Gastroesophageal sphincter (tissue), 4 donors: ENCODE results near the gene ARL13B. TPM values are rescaled to one million over a fixed set of nuclear protein-coding genes. Genes with fewer than 3 reads are reported as not detected.

Experiments used
- ATAC-seq: fragments of 150-250 bp; one replicate; pipeline ENCODE4 v1.9.1; 2016; ENCODE audit warnings: mild to moderate bottlenecking, moderate library complexity
- H3K27ac ChIP-seq, 4 donors: fragments of 200-600 bp; sonication (generic) in 3 of 4; 1 replicate in 3 of 4; 2 replicates in 1 of 4; pipeline ENCODE4 v1.5.1; 2016 to 2019
- H3K27me3 ChIP-seq: fragments of 200-600 bp; sonication (generic); one replicate; pipeline ENCODE4 v1.5.1; 2019
- H3K36me3 ChIP-seq, 2 donors: fragments of 200-600 bp; sonication (generic); one replicate each; pipeline ENCODE4 v1.5.1; 2019; ENCODE audit warnings: control low read depth in 1 of 2
- H3K4me1 ChIP-seq, 3 donors: fragments of 200-600 bp; sonication (generic); 1 replicate in 2 of 3; 2 replicates in 1 of 3; pipeline ENCODE4 v1.5.1; 2016 to 2019; ENCODE audit warnings: control low read depth in 2 of 3
- H3K4me3 ChIP-seq, 2 donors: fragments of 200-600 bp; sonication (generic); one replicate each; pipeline ENCODE4 v1.5.1; 2019; ENCODE audit warnings: mild to moderate bottlenecking in 1 of 2, moderate library complexity in 1 of 2
- H3K9me3 ChIP-seq, 3 donors: fragments of 200-600 bp; sonication (generic); one replicate each; pipeline ENCODE4 v1.5.1; 2017 to 2019; ENCODE audit warnings: control low read depth in 2 of 3
- EP300 ChIP-seq: sonication (generic); formaldehyde crosslinking; IDR thresholded peaks from one replicate; pipeline ENCODE4 v1.6.1; 2017; ENCODE audit warnings: antibody characterized with exemption, mild to moderate bottlenecking
- POLR2A ChIP-seq, 2 donors: fragments of 450-650 bp; IDR thresholded peaks; one replicate each; pipeline ENCODE4 v1.6.1; 2017; ENCODE audit warnings: antibody characterized with exemption in 2 of 2, mild to moderate bottlenecking in 2 of 2, moderate library complexity in 1 of 2
- POLR2AphosphoS5 ChIP-seq: sonication (generic); formaldehyde crosslinking; IDR thresholded peaks from one replicate; pipeline ENCODE4 v1.6.1; 2017; ENCODE audit warnings: antibody characterized with exemption
- WGBS, 2 donors: methylation state at CpG; one replicate each; pipeline ENCODE4 v1.1.5; 2018; ENCODE audit warnings: low coverage in 1 of 2; 5-methylcytosine and 5-hydroxymethylcytosine counted together
- total RNA-seq, 4 donors: library from RNA; depleted of rRNA; stranded (reverse); fragments of >200 nt; gene quantifications; one replicate each; pipeline ENCODE4 v1.1.0, GENCODE V29; 2016
- TF ChIP-seq, protein P1 (sequence below), 4 experiments: fragments of 200-600 bp in 2 of 4; fragments of 450-650 bp in 2 of 4; sonication (generic) in 1 of 4; IDR thresholded peaks; one replicate each; pipeline ENCODE4 v1.5.1; 2017 to 2019; ENCODE audit warnings: antibody characterized with exemption in 4 of 4, mild to moderate bottlenecking in 2 of 4, moderate library complexity in 2 of 4

The ARL13B gene
- total RNA-seq, 4 donors from 2014 or later, result 10.8 to 22.5 (median 15.3) TPM

GRCh38 chr3:94020293-94020692, 40.3 kb downstream of the ARL13B start:
- Histone ChIP-seq H3K27me3 (no peaks in the 10 kb centered on the region), H3K9me3 (no peaks in the 10 kb centered on the region), H3K27ac (no peak overlapping the region), H3K4me3 (no peak overlapping the region), H3K4me1 (peaks cover 0 to 6% (median 0%) of the 10 kb centered on the region in 3 donors), H3K36me3 (no peaks in the 10 kb centered on the region)
- TF ChIP-seq POLR2AphosphoS5 (no peak), POLR2A (IDR thresholded peaks at IDR 0.05) (no peak), EP300 (no peak)
- TF ChIP-seq, protein P1, sequence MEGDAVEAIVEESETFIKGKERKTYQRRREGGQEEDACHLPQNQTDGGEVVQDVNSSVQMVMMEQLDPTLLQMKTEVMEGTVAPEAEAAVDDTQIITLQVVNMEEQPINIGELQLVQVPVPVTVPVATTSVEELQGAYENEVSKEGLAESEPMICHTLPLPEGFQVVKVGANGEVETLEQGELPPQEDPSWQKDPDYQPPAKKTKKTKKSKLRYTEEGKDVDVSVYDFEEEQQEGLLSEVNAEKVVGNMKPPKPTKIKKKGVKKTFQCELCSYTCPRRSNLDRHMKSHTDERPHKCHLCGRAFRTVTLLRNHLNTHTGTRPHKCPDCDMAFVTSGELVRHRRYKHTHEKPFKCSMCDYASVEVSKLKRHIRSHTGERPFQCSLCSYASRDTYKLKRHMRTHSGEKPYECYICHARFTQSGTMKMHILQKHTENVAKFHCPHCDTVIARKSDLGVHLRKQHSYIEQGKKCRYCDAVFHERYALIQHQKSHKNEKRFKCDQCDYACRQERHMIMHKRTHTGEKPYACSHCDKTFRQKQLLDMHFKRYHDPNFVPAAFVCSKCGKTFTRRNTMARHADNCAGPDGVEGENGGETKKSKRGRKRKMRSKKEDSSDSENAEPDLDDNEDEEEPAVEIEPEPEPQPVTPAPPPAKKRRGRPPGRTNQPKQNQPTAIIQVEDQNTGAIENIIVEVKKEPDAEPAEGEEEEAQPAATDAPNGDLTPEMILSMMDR (IDR thresholded peaks at IDR 0.05), result no peak
- no peak for ATAC-seq
- 91 to 94% methylated on average over 3 of the region's 3 CpGs for WGBS, 2 donors

DNA sequence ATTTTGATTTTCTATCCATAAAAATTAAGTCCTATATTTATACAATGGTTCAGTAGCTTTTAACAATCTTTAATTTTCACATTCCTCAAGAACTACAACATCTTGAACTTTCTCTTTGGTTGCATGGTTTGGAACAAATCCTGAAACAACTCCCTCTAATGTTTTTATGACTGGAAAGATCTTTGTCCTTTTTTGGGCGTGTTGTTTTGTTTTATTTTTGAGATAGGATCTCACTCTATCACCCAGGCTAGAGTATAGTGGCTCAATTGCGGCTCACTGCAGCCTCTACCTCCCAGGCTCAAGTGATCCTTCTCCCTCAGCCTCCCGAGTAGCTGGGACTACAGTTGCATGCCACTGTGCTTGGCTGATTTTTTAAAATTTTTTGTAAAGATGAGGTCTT, 44.4 kb downstream of the ARL13B start:
- H3K27ac ChIP-seq, result no peak overlapping the region
- no peaks in the 10 kb centered on the region for H3K9me3 ChIP-seq
- ATAC-seq, result no peak
- peaks cover 0 to 6% (median 0%) of the 10 kb centered on the region in 3 donors for H3K4me1 ChIP-seq
- no peaks in the 10 kb centered on the region for H3K27me3 ChIP-seq
- TF ChIP-seq POLR2A (IDR thresholded peaks at IDR 0.05), result no peak
- TF ChIP-seq, protein P1 (IDR thresholded peaks at IDR 0.05), result no peak
- no peak for TF ChIP-seq EP300
- WGBS, 2 donors, result 84 to 87% methylated on average over 3 of the region's 3 CpGs
- no peak overlapping the region for H3K4me3 ChIP-seq
- no peaks in the 10 kb centered on the region for H3K36me3 ChIP-seq

- TF ChIP-seq, protein P1 (IDR thresholded peaks at IDR 0.05), result no peak
- TF ChIP-seq POLR2AphosphoS5 (no peak), POLR2A (IDR thresholded peaks at IDR 0.05) (no peak), EP300 (no peak)
- H3K4me1 ChIP-seq, result peaks cover 0 to 6% (median 0%) of the 10 kb centered on the region in 3 donors
- no peak for ATAC-seq
- H3K36me3 ChIP-seq, result no peaks in the 10 kb centered on the region
- H3K4me3 ChIP-seq, result no peak overlapping the region
- WGBS, 2 donors, result 79 to 88% methylated on average over 2 of the region's 2 CpGs
- H3K27ac ChIP-seq, result no peak overlapping the region
- no peaks in the 10 kb centered on the region for H3K9me3 ChIP-seq
- no peaks in the 10 kb centered on the region for H3K27me3 ChIP-seq
Observed at GRCh38 chr3:94026623-94027022, 46.7 kb downstream of the ARL13B start.

DNA sequence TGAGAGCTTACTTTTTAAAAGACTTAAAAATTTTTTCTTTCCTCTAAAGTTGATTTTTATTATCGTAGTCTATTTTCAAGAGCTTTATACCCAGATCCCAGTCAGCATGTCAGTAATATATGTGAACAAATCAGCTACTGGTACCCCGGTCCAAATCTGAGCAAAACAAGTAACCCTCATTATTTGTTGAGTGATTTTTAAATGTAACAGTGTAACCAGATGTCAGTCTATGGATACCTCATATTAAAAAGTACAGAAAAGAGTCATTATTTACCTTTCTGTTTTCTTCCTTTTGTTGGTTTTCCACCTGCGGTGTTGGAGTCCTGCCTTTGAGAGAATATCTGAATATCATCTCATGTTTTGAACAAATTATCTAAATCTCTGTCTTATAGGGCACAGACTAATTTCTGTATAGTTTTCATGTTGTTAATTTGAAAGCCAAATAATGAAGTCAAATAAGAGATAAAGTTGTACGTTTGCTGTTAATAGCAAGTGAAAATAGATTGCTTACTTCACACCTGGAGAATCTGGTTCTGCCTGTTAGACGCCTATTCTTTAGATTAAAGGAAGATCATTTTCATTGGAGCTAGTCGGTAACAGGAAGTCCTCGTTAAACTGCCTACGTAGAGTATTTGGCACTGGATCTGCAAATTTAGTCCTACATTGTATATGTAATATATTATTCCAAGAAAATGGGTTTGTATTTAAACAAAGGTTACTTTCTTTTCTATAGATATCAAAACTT, 48.3 kb downstream of the ARL13B start, which contains the start of gene STX19:
STX19 (minus strand) TSS at position 505 of the 745 bp plus-strand sequence. CDS start 13,328 bp downstream, outside the sequence.
- Histone ChIP-seq H3K4me1 (peaks cover 0 to 6% (median 0%) of the 10 kb centered on the region in 3 donors), H3K27me3 (no peaks in the 10 kb centered on the region), H3K4me3 (no peak within 1 kb of the TSS), H3K27ac (no peak within 1 kb of the TSS), H3K9me3 (no peaks in the 10 kb centered on the region), H3K36me3 (no peaks in the 10 kb centered on the region)
- TF ChIP-seq, protein P1 (IDR thresholded peaks at IDR 0.05), result no peak
- TF ChIP-seq POLR2AphosphoS5 (no peak), POLR2A (IDR thresholded peaks at IDR 0.05) (no peak), EP300 (no peak)
- WGBS, 2 donors, result 69 to 86% methylated on average over 7 to 8 of the region's 8 CpGs
- no peak for ATAC-seq
